Stimulated activated CD4-positive, alpha-beta T cell treated with anti-CD3 and anti-CD28 coated beads, Interleukin-2, amount 100 ng/mL, for 48 hours (primary cell): ENCODE data around the gene ERBB2.

Source experiments
- DNase-seq, 2 donors: peaks; one replicate each; pipeline ENCODE4 v3.0.0-alpha.2; 2020

The ERBB2 gene

DNA sequence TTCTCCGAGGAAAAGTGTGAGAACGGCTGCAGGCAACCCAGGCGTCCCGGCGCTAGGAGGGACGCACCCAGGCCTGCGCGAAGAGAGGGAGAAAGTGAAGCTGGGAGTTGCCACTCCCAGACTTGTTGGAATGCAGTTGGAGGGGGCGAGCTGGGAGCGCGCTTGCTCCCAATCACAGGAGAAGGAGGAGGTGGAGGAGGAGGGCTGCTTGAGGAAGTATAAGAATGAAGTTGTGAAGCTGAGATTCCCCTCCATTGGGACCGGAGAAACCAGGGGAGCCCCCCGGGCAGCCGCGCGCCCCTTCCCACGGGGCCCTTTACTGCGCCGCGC lies at the start of gene ERBB2:
ERBB2 (plus strand) TSS at position 247 of the 330 bp plus-strand sequence. CDS start 175 bp downstream, outside the sequence.
- no peak for DNase-seq

DNA sequence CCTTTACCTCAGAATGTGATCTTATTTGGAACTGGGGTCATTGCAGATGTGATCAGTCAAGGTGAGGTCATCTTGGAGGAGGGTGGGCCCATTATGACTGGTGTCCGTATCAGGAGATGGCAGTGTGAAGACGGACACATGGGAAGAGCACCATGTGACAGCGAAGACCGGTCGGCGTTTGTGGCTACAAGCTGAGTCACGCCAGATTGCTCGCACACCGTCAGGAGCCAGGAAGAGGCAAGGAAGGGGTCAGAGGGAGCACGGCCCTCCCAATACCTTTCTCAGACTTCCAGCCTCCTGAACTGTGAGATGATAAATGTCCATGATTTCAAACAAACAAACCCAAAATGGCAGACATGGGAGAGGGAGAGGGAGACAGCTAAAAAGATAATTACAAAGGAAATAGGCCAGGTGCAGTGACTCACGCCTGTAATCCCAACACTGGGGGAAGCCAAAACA lies 49.7 kb upstream of the ERBB2 start:
- DNase-seq: no peak

DNA sequence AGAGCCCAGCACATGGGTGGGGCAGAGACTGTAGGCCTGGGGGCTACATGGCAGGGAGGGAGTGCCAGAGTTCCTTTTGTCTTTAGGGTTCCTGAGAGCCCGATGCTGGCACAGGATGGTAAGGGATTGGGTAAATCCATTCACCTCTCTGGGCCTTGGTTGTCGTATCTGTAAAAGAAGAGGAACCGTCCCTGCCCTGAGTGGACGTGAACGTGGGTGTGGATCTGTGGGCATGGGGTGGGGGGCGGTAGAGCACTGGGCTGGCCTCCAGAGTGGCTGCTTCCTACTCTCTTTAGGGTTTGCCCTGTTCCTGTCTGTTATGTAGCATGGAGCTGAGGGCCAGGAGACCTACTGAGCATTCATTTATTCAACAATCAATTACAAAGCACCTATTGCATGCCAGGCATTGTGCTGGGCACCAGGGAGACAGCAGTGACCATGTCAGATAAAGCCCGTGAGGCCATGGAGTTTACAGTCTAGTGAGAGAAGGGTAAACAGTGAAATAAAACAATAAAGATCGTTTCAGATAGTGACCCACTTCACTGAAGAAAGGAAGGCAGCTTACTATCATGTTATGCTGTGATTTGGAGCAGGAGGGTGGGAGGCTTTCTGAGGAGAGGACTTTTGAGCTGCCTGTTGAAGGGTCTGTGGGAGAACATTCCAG lies 47.8 kb upstream of the ERBB2 start:
- no peak for DNase-seq

DNA sequence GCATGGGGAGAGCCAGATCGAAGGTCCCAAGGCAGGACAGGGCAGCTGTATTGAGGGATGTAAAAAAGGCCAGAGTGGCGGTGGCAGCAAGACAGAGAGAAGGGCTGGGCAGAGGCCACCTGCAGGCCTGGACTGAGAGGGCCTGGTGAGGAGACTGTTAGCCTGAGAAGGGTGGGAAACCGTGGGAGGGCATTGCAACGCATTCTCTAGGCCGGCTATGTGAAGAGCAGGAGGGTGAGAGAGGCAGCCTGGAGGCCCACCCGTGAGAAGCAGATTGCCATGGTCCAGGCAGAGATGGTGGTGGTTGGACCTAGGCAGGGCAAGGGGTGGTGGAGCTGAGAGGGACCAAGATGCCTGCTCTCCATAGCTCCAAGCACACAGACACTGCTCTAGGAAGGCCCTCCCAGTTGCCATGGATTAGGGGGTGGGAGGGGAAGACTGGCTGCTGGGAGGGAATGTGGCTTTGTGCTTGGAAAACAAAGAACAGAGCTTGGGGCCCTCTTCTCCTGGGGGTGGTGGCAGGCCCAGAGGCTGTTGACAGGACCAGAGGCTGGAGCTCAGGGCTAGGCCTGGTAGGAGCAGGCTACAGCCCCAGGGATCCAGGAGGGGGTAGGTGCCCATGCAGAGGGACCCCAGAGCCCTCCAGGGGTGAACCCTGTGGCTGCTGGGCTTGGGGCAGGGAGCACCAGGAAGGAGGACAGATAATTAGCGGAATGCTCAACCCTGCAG lies 47.1 kb upstream of the ERBB2 start:
- no peak for DNase-seq

DNA sequence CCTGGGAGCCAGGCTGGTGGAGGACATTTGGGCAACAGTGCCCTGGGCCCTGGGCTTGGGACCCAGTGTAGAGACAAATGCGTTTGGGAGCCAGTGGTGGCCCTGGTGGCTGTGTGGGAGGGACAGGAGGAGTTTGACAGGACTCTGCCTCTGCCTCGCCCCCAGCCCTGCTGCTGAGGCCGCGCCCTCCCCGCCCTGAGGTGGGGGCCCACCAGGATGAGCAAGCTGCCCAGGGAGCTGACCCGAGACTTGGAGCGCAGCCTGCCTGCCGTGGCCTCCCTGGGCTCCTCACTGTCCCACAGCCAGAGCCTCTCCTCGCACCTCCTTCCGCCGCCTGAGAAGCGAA lies 46.6 kb upstream of the ERBB2 start:
- no peak for DNase-seq

DNA sequence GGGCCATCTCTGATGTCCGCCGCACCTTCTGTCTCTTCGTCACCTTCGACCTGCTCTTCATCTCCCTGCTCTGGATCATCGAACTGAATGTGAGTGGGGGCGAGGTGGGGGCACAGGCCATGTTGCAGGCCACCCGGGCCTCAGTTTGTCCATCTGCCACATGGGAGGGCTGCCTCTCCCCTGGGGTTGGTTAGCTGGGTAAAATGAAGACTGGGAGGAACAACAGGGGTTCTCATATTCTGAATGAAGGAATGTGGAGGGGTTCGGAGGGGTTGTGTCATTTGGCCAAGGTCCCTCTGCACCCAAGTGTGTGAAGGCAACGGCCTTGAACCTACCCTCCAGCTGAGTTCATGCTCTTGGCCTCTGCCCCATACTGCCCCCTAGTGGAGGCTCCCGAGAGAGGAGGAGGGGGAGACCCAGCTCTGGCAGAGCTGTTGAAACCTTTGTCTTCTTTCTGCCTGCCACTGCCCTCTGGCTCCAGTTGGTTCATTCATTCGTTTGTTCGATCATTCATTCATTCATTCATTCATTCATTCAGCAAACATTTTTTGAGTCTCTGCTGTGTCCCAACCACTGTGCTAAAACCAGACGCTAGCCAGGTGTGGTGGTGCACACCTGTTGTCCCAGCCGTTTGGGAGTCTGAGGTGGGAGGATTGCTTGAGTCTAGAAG lies 46.1 kb upstream of the ERBB2 start:
- DNase-seq: peak; percentile 86 to 87

DNA sequence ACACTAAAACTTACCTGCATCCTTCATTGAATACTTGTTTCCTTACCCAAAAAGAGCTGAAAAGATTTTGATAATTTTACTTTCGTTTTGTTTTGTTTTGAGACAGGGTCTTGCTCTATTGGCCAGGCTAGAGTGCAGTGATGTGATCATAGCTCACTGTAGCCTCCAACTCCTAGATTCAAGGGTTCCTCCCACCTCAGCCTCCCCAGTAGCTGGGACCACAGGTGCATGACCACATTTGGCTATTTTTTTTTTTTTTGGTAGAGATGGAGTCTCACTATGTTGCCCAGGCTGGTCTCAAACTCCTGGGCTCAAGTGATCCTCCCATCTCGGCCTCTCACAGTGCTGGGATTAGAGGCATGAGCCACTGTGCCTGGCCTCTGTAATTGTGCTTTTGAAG lies 44.8 kb upstream of the ERBB2 start:
- DNase-seq: no peak

DNA sequence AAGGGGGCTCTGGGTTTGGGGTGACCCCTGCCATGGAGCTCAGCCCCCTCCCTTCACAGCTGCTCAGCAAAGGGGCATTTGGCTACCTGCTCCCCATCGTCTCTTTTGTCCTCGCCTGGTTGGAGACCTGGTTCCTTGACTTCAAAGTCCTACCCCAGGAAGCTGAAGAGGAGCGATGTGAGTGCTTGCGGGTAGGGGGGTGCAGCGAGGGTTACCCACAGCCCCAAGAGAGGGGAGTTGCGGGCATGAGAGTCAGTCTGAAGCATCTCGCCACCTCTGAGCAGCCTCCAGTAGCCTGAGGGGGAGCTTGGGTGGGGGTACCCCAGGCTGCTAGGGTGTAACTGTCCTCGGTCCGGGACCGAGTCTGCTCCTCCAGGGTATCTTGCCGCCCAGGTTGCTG lies 41.5 kb upstream of the ERBB2 start:
- no peak for DNase-seq

DNA sequence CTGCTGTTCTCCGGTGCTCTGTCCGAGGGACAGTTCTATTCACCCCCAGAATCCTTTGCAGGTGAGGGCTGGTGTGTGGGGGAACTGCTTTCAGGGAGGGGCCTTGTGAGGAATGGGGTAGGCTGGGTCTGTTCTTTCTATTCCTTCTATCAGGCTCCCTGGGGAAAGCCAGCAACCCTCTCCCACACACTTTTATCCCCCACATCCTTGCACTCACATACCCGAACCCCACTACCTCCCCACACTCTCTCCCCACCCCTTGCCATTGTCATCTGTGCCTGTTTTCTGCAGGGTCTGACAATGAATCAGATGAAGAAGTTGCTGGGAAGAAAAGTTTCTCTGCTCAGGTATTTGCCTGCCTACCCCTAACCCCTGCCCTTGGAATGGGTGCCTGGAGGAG lies 41.1 kb upstream of the ERBB2 start:
- no peak for DNase-seq

DNA sequence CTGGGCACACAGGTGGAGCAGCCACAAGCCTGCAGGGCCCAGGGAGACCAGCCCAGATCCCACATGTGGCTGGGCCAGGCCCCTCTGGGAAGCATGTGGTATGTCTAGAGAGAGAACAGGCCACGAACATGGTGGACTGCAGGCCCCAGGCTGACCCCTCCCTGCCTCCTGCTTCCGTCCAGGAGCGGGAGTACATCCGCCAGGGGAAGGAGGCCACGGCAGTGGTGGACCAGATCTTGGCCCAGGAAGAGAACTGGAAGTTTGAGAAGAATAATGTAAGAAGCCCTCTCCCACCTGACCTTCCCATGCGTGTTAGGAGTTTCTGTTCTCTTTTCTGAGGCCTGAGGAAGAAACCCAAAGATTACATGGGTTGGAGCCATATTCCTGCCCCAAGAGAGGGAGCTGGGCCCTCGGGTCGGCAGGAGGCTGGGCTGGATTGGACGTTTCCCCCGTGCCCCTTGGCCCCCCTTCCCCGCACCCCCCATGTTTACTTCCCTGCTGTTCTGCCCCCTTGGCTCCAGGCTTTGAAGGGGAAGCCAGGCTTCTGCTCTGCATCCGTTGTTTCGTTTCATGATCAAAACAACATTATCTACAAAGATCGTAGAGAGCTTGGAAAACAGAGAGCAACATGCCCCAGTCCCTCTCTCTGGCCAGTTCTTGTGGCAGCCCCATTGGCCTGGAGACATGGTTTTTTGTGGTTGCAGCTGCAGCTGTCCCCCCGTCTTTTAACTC lies 40.4 kb upstream of the ERBB2 start:
- no peak for DNase-seq

DNA sequence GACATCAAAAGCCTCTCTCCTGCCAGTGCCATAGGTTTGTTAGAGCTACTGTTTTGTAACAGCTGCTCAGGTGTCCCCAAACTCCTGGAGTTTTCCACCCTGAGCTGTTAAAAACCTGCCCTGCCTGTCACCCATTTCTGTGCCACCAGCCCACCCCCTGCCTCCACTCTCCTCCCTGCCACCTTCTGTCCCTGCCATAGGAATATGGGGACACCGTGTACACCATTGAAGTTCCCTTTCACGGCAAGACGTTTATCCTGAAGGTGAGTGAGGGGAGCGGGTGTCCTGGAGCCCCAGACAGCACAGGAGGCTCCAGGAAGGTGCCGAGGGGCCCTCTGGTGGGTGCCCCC lies 39.9 kb upstream of the ERBB2 start:
- DNase-seq: no peak

DNA sequence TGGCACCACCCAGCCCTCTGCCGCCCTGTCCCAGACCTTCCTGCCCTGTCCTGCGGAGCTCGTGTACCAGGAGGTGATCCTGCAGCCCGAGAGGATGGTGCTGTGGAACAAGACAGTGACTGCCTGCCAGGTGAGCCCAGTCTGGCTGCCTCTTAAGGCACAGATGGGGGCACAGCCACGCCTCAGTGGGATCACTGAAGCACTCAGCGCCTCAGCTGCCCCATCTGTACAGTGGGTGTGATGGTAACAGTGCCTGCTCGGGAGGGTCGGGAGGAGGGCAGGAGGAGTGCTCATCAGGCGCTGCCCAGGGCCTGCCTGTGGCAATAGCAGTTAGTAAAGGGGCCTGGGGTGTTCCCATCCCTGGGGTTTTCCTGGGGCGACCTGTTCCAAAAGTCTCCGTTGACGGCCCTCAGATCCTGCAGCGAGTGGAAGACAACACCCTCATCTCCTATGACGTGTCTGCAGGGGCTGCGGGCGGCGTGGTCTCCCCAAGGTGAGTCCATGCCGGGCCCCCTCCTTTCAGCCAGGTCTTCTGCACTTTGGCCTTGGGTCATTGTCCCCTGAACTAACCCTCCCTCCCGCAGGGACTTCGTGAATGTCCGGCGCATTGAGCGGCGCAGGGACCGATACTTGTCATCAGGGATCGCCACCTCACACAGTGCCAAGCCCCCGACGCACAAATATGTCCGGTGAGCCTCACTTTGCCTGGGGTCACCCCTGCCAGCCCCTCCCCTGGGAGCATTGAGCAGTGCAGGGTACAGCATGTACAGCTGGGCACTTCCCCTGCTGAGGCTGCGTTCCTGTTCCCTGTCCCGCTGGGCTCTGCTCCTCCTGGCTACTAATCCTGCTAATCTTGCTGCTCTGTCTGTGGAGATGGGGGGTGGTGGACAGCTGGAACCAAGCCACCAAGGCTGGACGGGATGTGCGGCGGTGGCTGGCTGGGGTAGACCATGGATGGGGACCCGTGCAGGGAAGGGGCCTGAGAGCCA lies 39.2 kb upstream of the ERBB2 start:
- DNase-seq: no peak

DNA sequence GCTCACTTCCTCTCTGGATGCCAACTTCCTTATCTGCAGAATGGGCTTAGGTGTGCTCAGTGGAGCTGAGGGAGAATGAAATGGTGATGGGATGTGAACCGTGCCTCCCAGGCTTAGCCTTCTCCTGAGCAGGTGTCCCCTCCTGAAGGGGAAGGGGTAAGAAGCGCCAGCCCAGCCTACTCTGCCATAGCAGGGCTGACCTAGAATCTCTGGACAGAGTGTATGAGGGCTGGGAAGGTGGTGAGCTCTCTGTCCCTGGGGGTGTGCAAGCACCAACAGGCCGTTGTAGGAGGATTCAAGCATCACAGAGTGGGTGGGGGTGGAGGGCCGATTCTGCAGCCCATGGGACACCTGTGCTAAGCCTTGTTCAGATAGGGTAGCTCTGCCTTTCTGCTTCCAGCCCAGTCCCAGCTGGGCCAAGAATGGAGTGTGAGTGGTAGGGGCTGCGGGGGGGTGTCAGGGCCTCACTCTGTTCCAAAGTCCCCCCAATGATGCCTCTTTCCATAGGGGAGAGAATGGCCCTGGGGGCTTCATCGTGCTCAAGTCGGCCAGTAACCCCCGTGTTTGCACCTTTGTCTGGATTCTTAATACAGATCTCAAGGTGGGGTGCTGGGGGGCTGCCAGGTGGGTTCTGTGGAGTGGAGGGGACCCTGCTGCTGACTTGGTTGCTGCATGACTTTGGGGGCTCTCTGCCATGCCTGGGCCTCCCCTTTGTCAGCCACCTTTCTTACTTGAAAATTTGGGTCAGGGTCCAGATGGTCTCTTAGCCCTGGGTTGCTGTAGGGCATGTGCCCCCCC lies 37.9 kb upstream of the ERBB2 start:
- no peak for DNase-seq

DNA sequence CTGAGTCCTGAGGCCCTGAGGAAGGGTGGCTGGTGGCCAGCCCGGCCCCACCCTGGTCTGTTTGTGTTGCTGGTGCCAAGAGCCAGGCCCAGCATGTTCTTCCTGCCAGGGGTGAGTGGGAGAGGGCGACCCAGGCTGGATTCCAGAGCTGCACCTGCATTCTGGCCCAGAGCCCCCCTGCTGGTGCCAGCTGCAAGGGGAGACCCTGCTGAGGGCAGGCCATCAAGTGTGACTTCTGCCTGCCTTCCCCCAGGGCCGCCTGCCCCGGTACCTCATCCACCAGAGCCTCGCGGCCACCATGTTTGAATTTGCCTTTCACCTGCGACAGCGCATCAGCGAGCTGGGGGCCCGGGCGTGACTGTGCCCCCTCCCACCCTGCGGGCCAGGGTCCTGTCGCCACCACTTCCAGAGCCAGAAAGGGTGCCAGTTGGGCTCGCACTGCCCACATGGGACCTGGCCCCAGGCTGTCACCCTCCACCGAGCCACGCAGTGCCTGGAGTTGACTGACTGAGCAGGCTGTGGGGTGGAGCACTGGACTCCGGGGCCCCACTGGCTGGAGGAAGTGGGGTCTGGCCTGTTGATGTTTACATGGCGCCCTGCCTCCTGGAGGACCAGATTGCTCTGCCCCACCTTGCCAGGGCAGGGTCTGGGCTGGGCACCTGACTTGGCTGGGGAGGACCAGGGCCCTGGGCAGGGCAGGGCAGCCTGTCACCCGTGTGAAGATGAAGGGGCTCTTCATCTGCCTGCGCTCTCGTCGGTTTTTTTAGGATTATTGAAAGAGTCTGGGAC lies 37.1 kb upstream of the ERBB2 start:
- no peak for DNase-seq

DNA sequence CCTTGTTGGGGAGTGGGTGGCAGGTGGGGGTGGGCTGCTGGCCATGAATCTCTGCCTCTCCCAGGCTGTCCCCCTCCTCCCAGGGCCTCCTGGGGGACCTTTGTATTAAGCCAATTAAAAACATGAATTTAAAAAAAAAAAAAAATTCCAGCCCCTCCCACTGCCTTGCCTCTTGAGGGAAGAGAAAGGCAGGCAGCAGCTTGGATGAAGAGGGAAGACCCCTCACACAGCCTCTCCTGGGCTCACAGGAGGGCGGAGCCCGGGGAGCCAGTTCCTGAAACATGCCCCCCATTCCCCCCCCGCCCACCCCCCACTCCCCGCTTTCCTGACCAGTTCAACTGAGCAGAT lies 36.5 kb upstream of the ERBB2 start:
- DNase-seq: no peak

DNA sequence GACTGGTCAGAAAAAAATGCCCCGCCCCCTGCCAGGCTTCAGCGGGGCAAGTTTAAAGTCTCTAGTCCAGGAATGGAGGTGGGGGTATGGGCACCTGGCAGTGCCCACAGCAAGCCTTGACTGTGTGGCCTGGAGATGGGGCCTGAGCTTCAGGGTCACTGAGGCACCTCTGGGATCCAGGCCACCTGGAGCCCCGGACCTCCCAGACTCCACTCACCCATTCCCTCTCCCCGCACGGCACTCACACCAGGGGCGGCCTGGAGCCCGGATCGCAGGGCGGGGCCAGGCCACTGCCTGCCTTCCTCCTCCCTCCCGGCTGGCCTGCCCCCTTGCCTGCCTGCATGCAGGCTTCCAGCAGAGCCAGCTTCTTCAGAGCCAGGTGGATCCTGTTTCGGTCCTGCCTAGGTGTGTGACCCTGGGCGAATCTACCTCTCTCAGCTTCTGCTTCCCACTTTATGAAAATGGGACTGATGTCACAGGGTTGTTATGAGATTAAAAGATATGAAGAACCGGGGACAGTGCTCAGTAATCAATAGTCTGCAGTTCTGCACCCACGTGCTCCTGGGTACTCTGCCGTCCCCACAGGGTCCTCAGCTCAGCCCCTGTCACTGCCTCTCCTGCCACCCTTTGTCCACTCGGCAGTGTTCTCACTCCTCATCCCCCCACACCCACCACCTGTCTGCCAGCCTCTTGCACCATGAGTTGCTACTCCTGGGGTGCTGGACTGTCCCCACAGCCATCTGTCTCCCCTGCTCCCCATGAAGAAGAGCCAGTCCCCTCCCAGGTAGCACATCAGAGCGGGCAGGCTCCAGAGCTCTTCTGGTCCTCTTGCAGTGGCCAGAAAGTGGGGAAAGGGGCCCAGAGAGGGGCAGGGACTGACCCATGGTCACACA lies 35.9 kb upstream of the ERBB2 start:
- DNase-seq: no peak

DNA sequence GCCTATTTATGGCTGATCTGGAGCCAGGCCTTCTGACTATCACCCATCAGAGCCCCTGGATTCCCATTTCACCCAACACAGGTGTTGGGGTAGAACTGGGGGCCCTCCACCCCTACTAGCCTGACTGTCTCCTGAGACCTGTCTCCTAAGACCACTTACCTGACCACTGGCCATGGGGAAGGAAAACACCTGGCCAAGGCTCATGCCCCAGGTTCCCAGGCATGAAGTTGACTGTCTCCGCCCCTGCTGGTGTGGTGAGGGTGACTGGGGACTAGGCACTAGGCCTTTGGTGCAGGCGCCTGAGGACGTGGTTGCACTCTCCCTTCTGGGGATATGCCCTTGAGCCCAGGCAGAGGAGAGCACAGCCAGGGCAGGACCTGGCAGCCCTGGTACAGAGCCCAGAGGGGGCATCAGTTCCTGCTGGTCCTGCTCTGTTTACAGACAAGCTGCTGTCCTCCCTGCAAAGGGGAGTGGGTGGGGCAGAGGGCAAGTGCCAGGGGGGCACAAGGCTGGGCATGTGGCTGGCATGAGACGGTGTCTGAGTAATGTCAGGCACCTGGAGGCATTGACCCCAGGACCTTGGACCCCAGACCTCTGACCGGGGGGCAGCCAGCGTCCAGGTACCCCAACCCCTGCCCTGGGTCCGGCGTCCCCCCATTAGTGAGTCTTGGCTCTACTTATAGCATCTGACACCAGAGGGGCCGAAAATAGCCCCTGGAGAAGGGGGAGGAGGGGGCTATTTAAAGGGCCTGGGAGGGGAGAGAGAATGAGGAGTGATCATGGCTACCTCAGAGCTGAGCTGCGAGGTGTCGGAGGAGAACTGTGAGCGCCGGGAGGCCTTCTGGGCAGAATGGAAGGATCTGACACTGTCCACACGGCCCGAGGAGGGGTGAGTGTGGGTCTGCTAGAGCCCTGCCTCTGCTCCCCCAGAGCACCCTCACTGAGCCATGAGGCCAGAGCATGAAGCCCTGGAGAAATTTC lies 35.0 kb upstream of the ERBB2 start, which contains the start of gene TCAP:
TCAP (plus strand) TSS at position 769 of the 981 bp plus-strand sequence; CDS start at position 780, 11 bp downstream.
- DNase-seq: no peak

DNA sequence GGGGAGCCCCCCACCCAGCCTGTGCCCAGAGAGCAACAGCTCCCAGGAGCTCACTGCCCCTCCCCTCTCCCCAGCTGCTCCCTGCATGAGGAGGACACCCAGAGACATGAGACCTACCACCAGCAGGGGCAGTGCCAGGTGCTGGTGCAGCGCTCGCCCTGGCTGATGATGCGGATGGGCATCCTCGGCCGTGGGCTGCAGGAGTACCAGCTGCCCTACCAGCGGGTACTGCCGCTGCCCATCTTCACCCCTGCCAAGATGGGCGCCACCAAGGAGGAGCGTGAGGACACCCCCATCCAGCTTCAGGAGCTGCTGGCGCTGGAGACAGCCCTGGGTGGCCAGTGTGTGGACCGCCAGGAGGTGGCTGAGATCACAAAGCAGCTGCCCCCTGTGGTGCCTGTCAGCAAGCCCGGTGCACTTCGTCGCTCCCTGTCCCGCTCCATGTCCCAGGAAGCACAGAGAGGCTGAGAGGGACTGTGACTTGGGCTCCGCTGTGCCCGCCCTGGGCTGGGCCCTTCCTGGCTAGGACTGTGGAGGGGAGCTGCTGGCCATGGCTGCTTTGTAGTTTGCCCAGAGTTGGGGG lies 34.1 kb upstream of the ERBB2 start:
- no peak for DNase-seq
